Esophagus muscularis mucosa (tissue), 3 donors: ENCODE measurements around the gene SOBP.

Experiments used
- POLR2A ChIP-seq: fragments of 450-650 bp; IDR thresholded peaks from one replicate; pipeline ENCODE4 v1.6.1; 2017; ENCODE audit warnings: antibody characterized with exemption, moderate library complexity, mild to moderate bottlenecking, low read depth
- POLR2AphosphoS5 ChIP-seq, 2 donors: sonication (generic); formaldehyde crosslinking; IDR thresholded peaks; one replicate each; pipeline ENCODE4 v1.6.1; 2017; ENCODE audit warnings: antibody characterized with exemption in 2 of 2
- TF ChIP-seq, protein P1 (sequence below), 3 experiments: fragments of 200-600 bp in 2 of 3; fragments of 450-650 bp in 1 of 3; sonication (generic) in 2 of 3; IDR thresholded peaks; one replicate each; pipeline ENCODE4 v1.5.1; 2017 to 2019; ENCODE audit warnings: antibody characterized with exemption in 3 of 3, mild to moderate bottlenecking in 2 of 3, moderate library complexity in 1 of 3

DNA sequence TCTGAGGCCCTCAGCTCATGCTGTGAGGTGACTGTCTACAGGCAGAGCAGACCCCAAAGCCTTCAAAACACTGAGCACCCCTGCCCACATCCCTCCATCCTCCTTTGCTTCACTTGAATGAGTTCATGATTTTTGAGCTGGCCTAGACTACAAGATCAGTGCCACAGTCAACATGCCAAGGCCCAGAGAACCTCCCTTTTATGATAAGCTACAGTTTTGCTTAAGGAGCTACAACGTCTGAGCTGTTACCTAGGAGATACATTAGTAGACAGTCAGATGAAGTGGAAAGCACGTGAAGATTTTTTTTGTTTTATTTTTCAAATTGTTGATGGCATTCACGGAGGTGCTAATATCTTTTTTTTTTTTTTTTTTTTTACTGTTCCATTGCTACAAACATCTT lies 139.0 kb downstream of the SOBP start:
- TF ChIP-seq POLR2A (no peak), POLR2AphosphoS5 (IDR thresholded peaks at IDR 0.05) (no peak)
- TF ChIP-seq, protein P1, sequence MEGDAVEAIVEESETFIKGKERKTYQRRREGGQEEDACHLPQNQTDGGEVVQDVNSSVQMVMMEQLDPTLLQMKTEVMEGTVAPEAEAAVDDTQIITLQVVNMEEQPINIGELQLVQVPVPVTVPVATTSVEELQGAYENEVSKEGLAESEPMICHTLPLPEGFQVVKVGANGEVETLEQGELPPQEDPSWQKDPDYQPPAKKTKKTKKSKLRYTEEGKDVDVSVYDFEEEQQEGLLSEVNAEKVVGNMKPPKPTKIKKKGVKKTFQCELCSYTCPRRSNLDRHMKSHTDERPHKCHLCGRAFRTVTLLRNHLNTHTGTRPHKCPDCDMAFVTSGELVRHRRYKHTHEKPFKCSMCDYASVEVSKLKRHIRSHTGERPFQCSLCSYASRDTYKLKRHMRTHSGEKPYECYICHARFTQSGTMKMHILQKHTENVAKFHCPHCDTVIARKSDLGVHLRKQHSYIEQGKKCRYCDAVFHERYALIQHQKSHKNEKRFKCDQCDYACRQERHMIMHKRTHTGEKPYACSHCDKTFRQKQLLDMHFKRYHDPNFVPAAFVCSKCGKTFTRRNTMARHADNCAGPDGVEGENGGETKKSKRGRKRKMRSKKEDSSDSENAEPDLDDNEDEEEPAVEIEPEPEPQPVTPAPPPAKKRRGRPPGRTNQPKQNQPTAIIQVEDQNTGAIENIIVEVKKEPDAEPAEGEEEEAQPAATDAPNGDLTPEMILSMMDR (IDR thresholded peaks at IDR 0.05), result no peak
